IMR-90 (cell line): ENCODE measurements around the gene PHACTR3. TPM values are rescaled to one million over a fixed set of nuclear protein-coding genes. Genes with fewer than 3 reads are reported as not detected.

ENCODE experiments used
- ATAC-seq: fragments of 200-7000 bp; cut with Tn5 transposase; 2 replicates; pipeline ENCODE4 v1.9.1; 2020; ENCODE audit warnings: low read depth, mild to moderate bottlenecking, moderate library complexity
- BruUV-seq: library from RNA; stranded (reverse); fragments of 400-500 nt; replicated peaks from 2 replicates; lab custom pipeline; 2021; lab: Mats Ljungman, UMichigan
- CTCF ChIA-PET: fragments of 300-600 bp; formaldehyde crosslinking; extraction: SDS; loops from one replicate; lab custom pipeline; 2021; ENCODE audit warnings: antibody characterized with exemption; lab: Yijun Ruan, JAX
- POLR2A ChIA-PET: fragments of 300-600 bp; sonication (Branson Sonifier 250); formaldehyde crosslinking; loops from one replicate; lab custom pipeline; 2022; ENCODE audit warnings: antibody characterized with exemption; ENCODE audit not compliant: unreplicated experiment; lab: Charles Lee
- DNase-seq: peaks from one replicate; pipeline ENCODE4 v3.0.0; 2013
- H2AFZ ChIP-seq: replicated peaks from 2 replicates; pipeline ENCODE3; 2013; ENCODE audit warnings: low read length, mild to moderate bottlenecking; ENCODE audit not compliant: poor library complexity
- H2AK5ac ChIP-seq: 2 replicates; pipeline ENCODE4 v1.6.1; 2013; ENCODE audit warnings: low read depth, low read length, inconsistent platforms
- H2AK9ac ChIP-seq: replicated peaks from 2 replicates; pipeline ENCODE3; 2013; ENCODE audit warnings: mild to moderate bottlenecking, low read depth, low read length, moderate library complexity; ENCODE audit not compliant: poor library complexity
- H2BK120ac ChIP-seq: 2 replicates; pipeline ENCODE4 v1.6.1; 2013; ENCODE audit warnings: low read depth, low read length, inconsistent platforms
- H2BK15ac ChIP-seq: 3 replicates; pipeline ENCODE4 v1.6.1; 2013; ENCODE audit warnings: low read depth, low read length, inconsistent platforms
- H2BK20ac ChIP-seq: 2 replicates; pipeline ENCODE4 v1.6.1; 2013; ENCODE audit warnings: low read depth, mild to moderate bottlenecking, inconsistent platforms, low read length, moderate library complexity
- H2BK5ac ChIP-seq: 2 replicates; pipeline ENCODE4 v1.6.1; 2013; ENCODE audit warnings: mild to moderate bottlenecking, low read depth, low read length, inconsistent platforms; ENCODE audit not compliant: poor library complexity, severe bottlenecking
- H3K14ac ChIP-seq: replicated peaks from 2 replicates; pipeline ENCODE4 v1.6.1; 2013; ENCODE audit warnings: low read depth, low read length, inconsistent platforms
- H3K18ac ChIP-seq: 2 replicates; pipeline ENCODE4 v1.6.1; 2013; ENCODE audit warnings: low read depth, low read length, control low read depth
- H3K23ac ChIP-seq: 2 replicates; pipeline ENCODE4 v1.6.1; 2013; ENCODE audit warnings: low read depth, low read length, inconsistent platforms
- H3K27ac ChIP-seq: 2 replicates; pipeline ENCODE4 v1.5.1; 2013; ENCODE audit warnings: mild to moderate bottlenecking, control low read depth, low read length; ENCODE audit not compliant: insufficient read depth
- H3K27me3 ChIP-seq: 2 replicates; pipeline ENCODE4 v1.6.1; 2013; ENCODE audit warnings: low read length; ENCODE audit not compliant: control insufficient read depth, insufficient read depth
- H3K36me3 ChIP-seq: 2 replicates; pipeline ENCODE4 v1.6.1; 2013; ENCODE audit warnings: low read length, mixed read lengths; ENCODE audit not compliant: control insufficient read depth, insufficient read depth
- H3K4ac ChIP-seq: 2 replicates; pipeline ENCODE4 v1.6.1; 2013; ENCODE audit warnings: low read depth, low read length, inconsistent platforms
- H3K4me1 ChIP-seq: 2 replicates; pipeline ENCODE4 v1.6.1; 2013; ENCODE audit warnings: low read length, mixed read lengths; ENCODE audit not compliant: control insufficient read depth, insufficient read depth
- H3K4me2 ChIP-seq: 2 replicates; pipeline ENCODE4 v1.6.1; 2013; ENCODE audit warnings: low read depth, mild to moderate bottlenecking, control low read depth, low read length, moderate library complexity
- H3K4me3 ChIP-seq: 2 replicates; pipeline ENCODE4 v1.5.1; 2013; ENCODE audit warnings: low read depth, mild to moderate bottlenecking, control low read depth, low read length, moderate library complexity; ENCODE audit not compliant: insufficient read depth
- H3K56ac ChIP-seq: 2 replicates; pipeline ENCODE4 v1.6.1; 2013; ENCODE audit warnings: low read length, inconsistent platforms; ENCODE audit not compliant: insufficient read depth; ENCODE audit errors: extremely low read depth
- H3K79me1 ChIP-seq, 2 experiments: 2 replicates each; pipeline ENCODE4 v1.6.1; 2013; ENCODE audit warnings: low read length in 2 of 2, inconsistent platforms in 1 of 2, low read depth in 1 of 2
- H3K9ac ChIP-seq: 2 replicates; pipeline ENCODE4 v1.6.1; 2013; ENCODE audit warnings: low read depth, low read length, control low read depth
- H3K9me1 ChIP-seq: 2 replicates; pipeline ENCODE4 v1.6.1; 2013; ENCODE audit warnings: low read length, inconsistent platforms; ENCODE audit not compliant: insufficient read depth
- H3K9me3 ChIP-seq: 2 replicates; pipeline ENCODE4 v1.6.1; 2013; ENCODE audit warnings: low read length; ENCODE audit not compliant: control insufficient read depth, insufficient read depth
- H4K20me1 ChIP-seq: 2 replicates; pipeline ENCODE4 v1.6.1; 2013; ENCODE audit warnings: low read length, inconsistent platforms; ENCODE audit not compliant: insufficient read depth
- H4K5ac ChIP-seq: 2 replicates; pipeline ENCODE4 v1.6.1; 2013; ENCODE audit warnings: mild to moderate bottlenecking, low read depth, low read length, control low read depth
- H4K8ac ChIP-seq, 2 experiments: 2 replicates each; pipeline ENCODE4 v1.6.1; 2013; ENCODE audit warnings: low read depth in 2 of 2, low read length in 2 of 2, control low read depth in 1 of 2, inconsistent platforms in 1 of 2
- H4K91ac ChIP-seq: 2 replicates; pipeline ENCODE4 v1.6.1; 2013; ENCODE audit warnings: low read depth, low read length, inconsistent platforms; ENCODE audit not compliant: insufficient read depth
- CHD1 ChIP-seq: IDR thresholded peaks from 2 replicates; pipeline ENCODE4 v1.6.1; 2012; ENCODE audit warnings: low read depth, low read length, improper control_type of control experiment
- CTCF ChIP-seq: conservative IDR thresholded peaks from 2 replicates; pipeline ENCODE4 v1.5.1; 2012; ENCODE audit warnings: mild to moderate bottlenecking, low read depth, low read length, improper control_type of control experiment
- MAFK ChIP-seq: IDR thresholded peaks from 2 replicates; pipeline ENCODE4 v1.6.1; 2012; ENCODE audit warnings: low read depth, low read length, improper control_type of control experiment
- MXI1 ChIP-seq: IDR thresholded peaks from 2 replicates; pipeline ENCODE4 v1.6.1; 2012; ENCODE audit warnings: low read depth, mild to moderate bottlenecking, low read length, moderate library complexity, borderline replicate concordance
- NFE2L2 ChIP-seq: fragments of 150-350 bp; IDR thresholded peaks from 2 replicates; pipeline ENCODE4 v1.6.1; 2016; ENCODE audit warnings: low read depth, mild to moderate bottlenecking, low read length
- RCOR1 ChIP-seq: IDR thresholded peaks from 2 replicates; pipeline ENCODE4 v1.6.1; 2012; ENCODE audit warnings: mild to moderate bottlenecking, low read length, improper control_type of control experiment; ENCODE audit not compliant: insufficient replicate concordance
- RFX5 ChIP-seq: IDR thresholded peaks from 2 replicates; pipeline ENCODE4 v1.8.0; 2012; ENCODE audit warnings: low read depth, mild to moderate bottlenecking, low read length, moderate library complexity
- WGBS, 2 experiments: methylation state at CpG; one replicate each; pipeline versions ENCODE4 v1.1.5 to v1.1.7; 2013; ENCODE audit warnings: missing lambda C conversion rate in 2 of 2; ENCODE audit not compliant: insufficient read length in 1 of 2; ENCODE audit errors: extremely low coverage in 2 of 2; 5-methylcytosine and 5-hydroxymethylcytosine counted together
- dilution Hi-C: fragments of 300-500 bp; cut with HindIII; formaldehyde crosslinking; loops from one replicate; pipeline ENCODE4 v1.14.3; 2018; ENCODE audit warnings: low sequenced_read_pairs; ENCODE audit not compliant: unreplicated experiment
- in situ Hi-C: fragments of 300-500 bp; cut with MboI; formaldehyde crosslinking; loops from 3 replicates; pipeline ENCODE4 v1.14.3; 2019; ENCODE audit warnings: low sequenced_read_pairs, inconsistent platforms, mixed read lengths
- intact Hi-C: fragments of 100-400 bp; cut with micrococcal nuclease; formaldehyde crosslinking; loops from 2 replicates; pipeline ENCODE4 v1.10.0; 2022
- polyA plus RNA-seq, 3 experiments: library from polyadenylated mRNA; depleted of rRNA; stranded (reverse); fragments of >200 nt; gene quantifications; 2 replicates each; pipeline ENCODE4 v1.2.3, GENCODE V29; 2012; ENCODE audit warnings: low replicate concordance in 1 of 3
- total RNA-seq: library from RNA; depleted of rRNA; stranded (reverse); fragments of >200 nt; gene quantifications from 2 replicates; pipeline ENCODE4 v1.2.3, GENCODE V29; 2012

PHACTR3 gene
- total and polyA plus RNA-seq, 2 of the 4 experiments (the other 2 are of a cell fraction): not detected

GRCh38 chr20:59663513-59664060 lies 59.2 kb downstream of the PHACTR3 start:
- no peak overlapping the region for H3K4me3 ChIP-seq
- H2AK9ac ChIP-seq: no peak overlapping the region
- DNase-seq (no peak), ATAC-seq (no peak)
- ChIA-PET POLR2A (no interaction called here), CTCF (no interaction called here)
- dilution Hi-C loops: no loop called here
- H2BK20ac ChIP-seq: no peak overlapping the region
- H2AFZ ChIP-seq: no peak overlapping the region
- 40% methylated on average over 2 of the region's 15 CpGs; no CpG with 5 or more reads in 1 of the 2 experiments for WGBS, 2 experiments
- H2BK15ac ChIP-seq: no peak overlapping the region
- H3K79me1 ChIP-seq: no peaks in the 10 kb centered on the region
- H3K18ac ChIP-seq: no peak overlapping the region
- no peak overlapping the region for H3K56ac ChIP-seq
- H2AK5ac ChIP-seq: no peak overlapping the region
- no peak overlapping the region for H3K4ac ChIP-seq
- no peak overlapping the region for H3K4me2 ChIP-seq
- H4K91ac ChIP-seq: no peak overlapping the region
- peaks cover 53% of the 10 kb centered on the region for H3K9me3 ChIP-seq
- H3K4me1 ChIP-seq: no peaks in the 10 kb centered on the region
- H4K5ac ChIP-seq: no peak overlapping the region
- no peaks in the 10 kb centered on the region for H3K27me3 ChIP-seq
- no peaks in the 10 kb centered on the region for H3K36me3 ChIP-seq
- no peak overlapping the region for H2BK120ac ChIP-seq
- intact Hi-C loops: no loop called here
- H3K9ac ChIP-seq: no peak overlapping the region
- no peak overlapping the region for H4K8ac ChIP-seq
- no TSS peak for BruUV-seq
- H3K27ac ChIP-seq: no peak overlapping the region
- no peak overlapping the region for H2BK5ac ChIP-seq
- TF ChIP-seq CTCF: no peak
- no peak for TF ChIP-seq MAFK
- TF ChIP-seq RFX5: no peak
- no peak for TF ChIP-seq MXI1
- TF ChIP-seq NFE2L2: no peak
- TF ChIP-seq RCOR1: no peak
- no peak for TF ChIP-seq CHD1
- no peak overlapping the region for H3K14ac ChIP-seq
- H4K20me1 ChIP-seq: no peaks in the 10 kb centered on the region
- no peaks in the 10 kb centered on the region for H3K9me1 ChIP-seq
- H3K23ac ChIP-seq: no peak overlapping the region
- in situ Hi-C loops: no loop called here
